Activated T-helper 9 cell treated with anti-CD3 and anti-CD28 coated beads, Interleukin-2, amount 50 U/mL, for 16 hours (primary cell): ENCODE results near the gene CSF3.
"Not testable (repeated sequence)": the region's sequence is repeated elsewhere in the genome, so short reads cannot be mapped to it uniquely, and the experiment has no call there.

ENCODE experiments used
- DNase-seq: peaks from one replicate; pipeline ENCODE4 v3.0.0-alpha.2; 2020; ENCODE audit warnings: low read depth

CSF3 gene

DNA sequence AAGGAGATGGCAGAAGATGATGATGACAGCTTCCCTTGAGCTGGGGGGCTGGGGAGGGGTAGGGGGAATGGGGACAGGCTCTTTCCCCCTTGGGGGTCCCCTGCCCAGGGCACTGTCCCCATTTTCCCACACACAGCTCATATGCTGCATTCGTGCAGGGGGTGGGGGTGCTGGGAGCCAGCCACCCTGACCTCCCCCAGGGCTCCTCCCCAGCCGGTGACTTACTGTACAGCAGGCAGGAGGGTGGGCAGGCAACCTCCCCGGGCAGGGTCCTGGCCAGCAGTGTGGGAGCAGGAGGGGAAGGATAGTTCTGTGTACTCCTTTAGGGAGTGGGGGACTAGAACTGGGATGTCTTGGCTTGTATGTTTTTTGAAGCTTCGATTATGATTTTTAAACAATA lies 17.7 kb upstream of the CSF3 start:
- no peak for DNase-seq

DNA sequence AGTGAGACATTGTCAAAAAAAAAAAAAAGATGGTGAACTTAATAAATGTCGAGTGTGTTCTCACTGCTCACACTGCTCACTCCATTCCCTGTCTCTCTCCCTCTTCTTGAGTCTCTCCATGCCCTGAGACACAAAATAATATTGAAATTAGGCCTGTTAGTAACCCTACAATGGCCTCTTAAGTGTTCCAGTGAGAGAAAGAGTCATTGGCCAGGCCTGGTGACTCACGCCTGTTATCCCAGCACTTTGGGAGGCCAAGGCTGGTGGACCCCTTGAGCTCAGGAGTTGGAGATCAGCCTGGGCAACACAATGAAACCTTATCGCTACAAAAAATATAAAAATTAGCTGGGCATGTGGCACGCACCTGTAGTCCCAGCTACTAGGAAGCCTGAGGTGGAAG lies 16.2 kb upstream of the CSF3 start:
- DNase-seq: no peak

GRCh38 chr17:40000161-40000560 lies 15.1 kb upstream of the CSF3 start:
- DNase-seq: no peak

- not testable (repeated sequence) for DNase-seq
Measured at GRCh38 chr17:40001335-40001734, 13.9 kb upstream of the CSF3 start.

DNA sequence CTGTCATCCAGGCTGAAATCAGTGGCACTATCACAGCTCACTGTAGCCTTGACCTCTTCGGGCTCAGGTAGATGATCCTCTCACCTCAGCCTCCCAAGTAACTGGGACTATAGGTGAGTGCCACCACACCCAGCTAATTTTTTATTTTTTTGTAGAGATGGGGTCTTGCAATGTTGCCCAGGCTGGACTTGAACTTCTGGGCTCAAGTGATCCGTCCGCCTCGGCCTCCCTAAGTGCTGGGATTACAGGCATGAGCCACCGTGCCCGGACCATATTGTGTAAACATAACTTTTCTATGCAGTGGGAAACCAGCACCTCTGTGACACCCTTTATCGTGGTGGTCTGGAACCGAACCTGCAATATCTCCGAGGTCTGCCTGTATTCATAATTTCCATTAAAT lies 11.2 kb upstream of the CSF3 start:
- DNase-seq: no peak

- no peak for DNase-seq
Measured at GRCh38 chr17:40004712-40005111, 10.5 kb upstream of the CSF3 start.

DNA sequence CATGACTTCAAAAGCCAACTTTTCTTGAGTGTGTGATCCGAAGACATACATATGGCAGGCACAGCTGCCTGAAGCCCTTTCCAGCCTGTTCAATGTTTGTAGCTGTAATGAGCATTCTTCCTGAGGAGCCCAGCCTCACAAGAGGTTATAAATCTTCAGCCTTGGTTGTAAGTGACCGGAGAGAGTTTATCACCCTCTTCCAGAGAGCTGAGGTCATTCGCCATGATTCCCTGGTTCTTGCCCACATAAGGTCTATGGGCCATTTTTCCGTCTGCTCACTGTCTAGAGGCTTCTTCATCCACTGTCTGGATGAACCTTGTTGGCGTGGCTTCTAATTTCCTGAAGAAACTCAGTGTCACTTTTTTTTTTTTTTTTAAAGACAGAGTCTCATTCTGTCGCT lies 9.7 kb upstream of the CSF3 start:
- DNase-seq: no peak

DNA sequence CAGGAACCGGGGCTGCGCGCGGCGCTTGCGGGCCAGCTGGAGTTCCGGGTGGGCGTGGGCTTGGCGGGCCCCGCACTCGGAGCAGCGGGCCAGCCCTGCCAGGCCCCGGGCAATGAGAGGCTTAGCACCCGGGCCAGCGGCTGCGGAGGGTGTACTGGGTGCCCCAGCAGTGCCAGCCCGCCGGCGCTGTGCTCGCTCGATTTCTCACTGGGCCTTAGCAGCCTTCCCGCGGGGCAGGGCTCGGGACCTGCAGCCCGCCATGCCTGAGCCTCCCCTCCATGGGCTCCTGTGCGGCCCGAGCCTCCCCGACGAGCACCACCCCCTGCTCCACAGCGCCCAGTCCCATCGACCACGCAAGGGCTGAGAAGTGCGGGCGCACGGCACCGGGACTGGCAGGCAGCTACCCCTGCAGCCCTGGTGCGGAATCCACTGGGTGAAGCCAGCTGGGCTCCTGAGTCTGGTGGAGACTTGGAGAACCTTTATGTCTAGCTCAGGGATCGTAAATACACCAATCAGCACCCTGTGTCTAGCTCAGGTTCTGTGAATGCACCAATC lies 4.2 kb upstream of the CSF3 start:
- DNase-seq: not testable (repeated sequence)

- DNase-seq: not testable (repeated sequence)
Measured at GRCh38 chr17:40012017-40012647, 3.1 kb upstream of the CSF3 start.

GRCh38 chr17:40014375-40014980 lies 762 bp upstream of the CSF3 start:
- DNase-seq: no peak

- no peak for DNase-seq
Measured at GRCh38 chr17:40015998-40016985, 1.1 kb downstream of the CSF3 start.

DNA sequence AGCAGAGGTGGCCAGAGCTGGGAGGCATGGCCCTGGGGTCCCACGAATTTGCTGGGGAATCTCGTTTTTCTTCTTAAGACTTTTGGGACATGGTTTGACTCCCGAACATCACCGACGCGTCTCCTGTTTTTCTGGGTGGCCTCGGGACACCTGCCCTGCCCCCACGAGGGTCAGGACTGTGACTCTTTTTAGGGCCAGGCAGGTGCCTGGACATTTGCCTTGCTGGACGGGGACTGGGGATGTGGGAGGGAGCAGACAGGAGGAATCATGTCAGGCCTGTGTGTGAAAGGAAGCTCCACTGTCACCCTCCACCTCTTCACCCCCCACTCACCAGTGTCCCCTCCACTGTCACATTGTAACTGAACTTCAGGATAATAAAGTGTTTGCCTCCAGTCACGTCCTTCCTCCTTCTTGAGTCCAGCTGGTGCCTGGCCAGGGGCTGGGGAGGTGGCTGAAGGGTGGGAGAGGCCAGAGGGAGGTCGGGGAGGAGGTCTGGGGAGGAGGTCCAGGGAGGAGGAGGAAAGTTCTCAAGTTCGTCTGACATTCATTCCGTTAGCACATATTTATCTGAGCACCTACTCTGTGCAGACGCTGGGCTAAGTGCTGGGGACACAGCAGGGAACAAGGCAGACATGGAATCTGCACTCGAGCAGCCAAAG lies 2.3 kb downstream of the CSF3 start:
- DNase-seq: no peak

- DNase-seq: no peak
Measured at GRCh38 chr17:40018211-40019121, 3.2 kb downstream of the CSF3 start.

GRCh38 chr17:40019140-40019991 lies 4.1 kb downstream of the CSF3 start:
- no peak for DNase-seq

GRCh38 chr17:40020146-40020545 lies 4.9 kb downstream of the CSF3 start:
- DNase-seq: no peak

GRCh38 chr17:40021451-40021971 lies 6.3 kb downstream of the CSF3 start:
- no peak for DNase-seq

DNA sequence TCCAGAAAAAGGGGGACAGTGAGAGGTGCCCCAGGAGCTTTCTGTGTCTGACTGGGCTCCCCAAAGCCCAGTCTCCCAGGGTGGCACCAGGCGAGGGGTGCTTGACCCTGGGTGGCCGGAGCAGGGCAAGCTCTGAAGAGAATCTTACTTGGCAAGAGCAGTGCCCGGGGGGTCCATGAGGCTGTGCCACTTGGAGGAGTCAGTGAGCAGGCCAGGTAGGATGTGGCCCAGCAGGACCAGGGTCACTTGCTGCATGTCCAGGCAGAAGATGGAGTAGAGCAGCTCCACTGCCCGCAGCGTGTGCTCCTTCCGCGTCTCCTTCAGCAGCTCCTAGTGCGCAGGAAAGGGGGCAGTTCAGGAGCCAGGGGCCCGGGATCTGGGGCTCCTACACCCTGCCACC lies 7.3 kb downstream of the CSF3 start:
- no peak for DNase-seq

DNA sequence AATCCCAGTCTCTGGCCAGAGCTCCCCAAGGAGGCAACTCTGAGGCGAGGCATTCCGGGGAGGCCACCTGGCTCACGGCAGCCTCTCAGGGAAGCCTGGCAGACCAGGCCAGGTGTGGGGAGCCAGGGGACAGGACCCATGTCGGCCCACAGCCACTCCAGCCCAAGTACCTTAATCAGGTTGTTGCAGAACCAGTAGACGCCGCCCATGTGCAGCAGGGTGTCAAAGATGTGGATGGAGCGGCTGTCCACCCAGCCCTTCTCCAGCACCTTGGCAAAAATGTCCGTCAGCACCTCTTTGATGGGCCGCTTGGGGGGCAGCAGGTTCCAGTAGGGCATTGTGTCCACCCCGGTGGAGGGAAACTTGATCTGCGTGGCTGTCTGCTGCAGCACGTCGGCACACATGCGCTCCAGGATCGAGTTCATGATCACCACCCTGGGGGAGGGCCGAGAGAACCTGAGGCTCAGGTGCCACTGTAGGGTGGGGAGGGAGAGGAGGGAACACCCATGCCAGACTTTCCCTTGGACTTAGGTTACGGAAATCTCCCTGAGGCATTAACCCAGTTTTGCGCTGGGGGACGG lies 7.8 kb downstream of the CSF3 start:
- DNase-seq: no peak

DNA sequence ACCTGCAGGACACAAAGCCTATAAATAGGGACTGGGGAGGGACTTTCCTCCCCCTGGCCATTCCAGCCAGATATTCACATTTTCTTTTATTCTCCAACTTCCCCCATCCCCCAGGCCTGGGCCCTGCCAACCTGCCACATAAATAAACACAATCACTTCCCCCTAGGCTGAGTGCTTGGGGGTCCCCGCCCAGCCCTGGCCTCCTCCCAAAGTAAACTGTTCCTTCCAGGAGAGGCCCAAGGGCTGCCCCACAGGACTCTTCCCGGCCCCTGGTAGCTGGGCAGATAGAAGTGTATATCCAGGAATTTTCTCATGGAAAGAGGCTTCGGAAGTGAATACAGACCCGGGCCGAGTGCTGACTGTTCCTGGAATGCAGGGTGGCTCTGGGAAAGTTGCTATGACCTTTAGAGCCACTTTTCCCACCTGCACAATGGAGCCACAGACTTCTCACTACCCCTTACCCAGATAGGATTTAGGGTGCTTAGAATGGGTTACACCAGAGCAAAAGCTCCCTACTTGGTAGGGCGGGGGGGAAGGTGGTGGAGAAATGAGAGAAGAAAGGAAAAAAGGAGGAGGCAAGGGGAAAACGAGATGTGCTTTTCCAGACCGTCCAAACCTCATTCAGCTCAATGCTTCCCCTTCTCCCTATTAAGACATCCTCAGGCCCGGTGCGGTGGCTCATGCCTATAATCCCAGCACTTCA lies 8.5 kb downstream of the CSF3 start:
- DNase-seq: no peak
